Natural killer cell (primary cell): ENCODE measurements around the gene TTC12. TPM values are rescaled to one million over a fixed set of nuclear protein-coding genes. Genes with fewer than 3 reads are reported as not detected.

Experiments used
- ATAC-seq, 3 donors: fragments of 150-1000 bp in 2 of 3; fragments of 200-7000 bp in 1 of 3; cut with Tn5 transposase; 1 replicate in 1 of 3; 2 replicates in 2 of 3; pipeline ENCODE4 v1.10.0; 2021; ENCODE audit warnings: mild to moderate bottlenecking in 2 of 3, moderate library complexity in 2 of 3
- DNase-seq, 2 donors: peaks; one replicate each; pipeline versions ENCODE4 v3.0.0 to v3.0.0-alpha.2; 2013 to 2021; ENCODE audit warnings: mixed read lengths in 1 of 2
- H3K27ac ChIP-seq: one replicate; pipeline ENCODE4 v1.5.1; 2013; ENCODE audit warnings: mild to moderate bottlenecking, low read length
- H3K27me3 ChIP-seq: one replicate; pipeline ENCODE4 v1.6.1; 2013; ENCODE audit warnings: low read length; ENCODE audit not compliant: control insufficient read depth, insufficient read depth
- H3K36me3 ChIP-seq: one replicate; pipeline ENCODE4 v1.6.1; 2013; ENCODE audit warnings: low read length; ENCODE audit not compliant: control insufficient read depth, insufficient read depth
- H3K4me1 ChIP-seq: one replicate; pipeline ENCODE4 v1.6.1; 2013; ENCODE audit warnings: low read length; ENCODE audit not compliant: control insufficient read depth, insufficient read depth
- H3K4me3 ChIP-seq: one replicate; pipeline ENCODE4 v1.5.1; 2013; ENCODE audit warnings: low read length
- H3K9me3 ChIP-seq: one replicate; pipeline ENCODE4 v1.6.1; 2013; ENCODE audit warnings: low read length; ENCODE audit not compliant: control insufficient read depth, insufficient read depth
- H3K27ac Mint-ChIP-seq, 2 donors: one replicate each; pipeline ENCODE4 v1.8.0; 2022; ENCODE audit warnings: mild to moderate bottlenecking in 2 of 2, mixed read lengths in 2 of 2, moderate library complexity in 1 of 2
- H3K27me3 Mint-ChIP-seq, 2 donors: one replicate each; pipeline ENCODE4 v1.8.0; 2022; ENCODE audit warnings: low read depth in 2 of 2, mixed read lengths in 2 of 2
- H3K36me3 Mint-ChIP-seq: one replicate; pipeline ENCODE4 v1.8.0; 2022; ENCODE audit warnings: mixed read lengths
- H3K4me1 Mint-ChIP-seq, 2 donors: one replicate each; pipeline ENCODE4 v1.8.0; 2022; ENCODE audit warnings: mixed read lengths in 2 of 2
- H3K4me3 Mint-ChIP-seq: one replicate; pipeline ENCODE4 v1.8.0; 2022; ENCODE audit warnings: mild to moderate bottlenecking, moderate library complexity, mixed read lengths
- H3K9me3 Mint-ChIP-seq, 2 donors: one replicate each; pipeline ENCODE4 v1.8.0; 2022; ENCODE audit warnings: mixed read lengths in 2 of 2
- WGBS: methylation state at CpG from one replicate; pipeline ENCODE4 v1.1.7; 2013; ENCODE audit warnings: missing lambda C conversion rate; ENCODE audit not compliant: insufficient coverage; 5-methylcytosine and 5-hydroxymethylcytosine counted together
- intact Hi-C: fragments of 100-400 bp; cut with micrococcal nuclease; formaldehyde crosslinking; loops from one replicate; pipeline ENCODE4 v1.14.2; 2022
- total RNA-seq, 4 donors: library from RNA; stranded (reverse); fragments of 120-200 nt in 1 of 4; gene quantifications; one replicate each; pipeline versions ENCODE4 v1.2.3 to v1.2.4, GENCODE V29; 2013 to 2022
- TF ChIP-seq, protein P1 (sequence below): fragments of 200-600 bp; IDR thresholded peaks from one replicate; pipeline ENCODE4 v1.8.0; 2022; ENCODE audit warnings: antibody characterized with exemption

The TTC12 gene
- total RNA-seq, 3 donors from 2014 or later (not counting 1 experiment from before 2014, with no cell fraction given), result 20.8 to 25.4 (median 24.1) TPM

DNA sequence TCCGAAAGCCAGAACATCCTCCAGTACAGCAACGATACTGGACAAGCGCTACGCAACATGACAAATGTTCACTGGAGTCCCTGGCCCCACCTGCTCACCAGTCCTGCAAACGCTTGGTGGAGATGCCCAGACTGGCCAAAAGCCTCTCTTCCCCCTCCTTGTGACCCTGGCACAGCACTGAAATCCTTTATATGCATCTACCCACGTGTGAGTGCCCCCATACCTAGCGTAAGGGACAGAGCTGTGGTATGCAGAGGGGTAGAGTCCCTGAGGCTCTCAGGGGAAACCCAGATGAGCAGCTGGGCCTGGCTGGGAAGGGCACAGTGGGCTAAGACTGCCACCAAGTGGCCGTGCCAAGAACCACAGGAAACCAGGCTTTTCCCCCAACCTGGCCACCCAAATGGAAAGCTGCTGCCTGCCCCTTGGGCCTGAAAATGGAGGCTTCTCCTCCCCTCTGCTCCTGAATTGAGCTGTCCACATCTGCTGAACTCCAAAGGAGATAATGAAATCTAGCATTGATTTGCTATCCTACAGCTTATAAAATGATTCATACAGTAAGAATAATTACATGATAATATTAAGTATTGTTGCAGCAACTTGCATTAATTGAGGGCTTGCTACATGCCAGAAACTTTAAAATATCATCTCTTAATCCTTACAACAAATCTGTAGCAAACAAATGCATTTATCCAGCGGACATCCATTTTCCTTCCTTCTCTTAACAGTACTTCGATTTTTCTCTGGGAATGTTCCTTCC, 24.8 kb upstream of the TTC12 start:
- Histone ChIP-seq H3K36me3 (no peaks in the 10 kb centered on the region), H3K27me3 (no peaks in the 10 kb centered on the region), H3K4me1 (no peaks in the 10 kb centered on the region), H3K4me3 (no peak overlapping the region), H3K27ac (no peak overlapping the region), H3K9me3 (no peaks in the 10 kb centered on the region)
- no peaks in the 10 kb centered on the region for H3K4me1 Mint-ChIP-seq
- H3K9me3 Mint-ChIP-seq, result no peaks in the 10 kb centered on the region
- 57% methylated on average over 10 of the region's 10 CpGs for WGBS
- no peaks in the 10 kb centered on the region for H3K36me3 Mint-ChIP-seq
- intact Hi-C loops, result loop anchor here (1.0 kb wide), 3 partner anchors 491 to 1070 kb away; no protein-coding TSS in a partner anchor
- no peak overlapping the region for H3K4me3 Mint-ChIP-seq
- TF ChIP-seq, protein P1, sequence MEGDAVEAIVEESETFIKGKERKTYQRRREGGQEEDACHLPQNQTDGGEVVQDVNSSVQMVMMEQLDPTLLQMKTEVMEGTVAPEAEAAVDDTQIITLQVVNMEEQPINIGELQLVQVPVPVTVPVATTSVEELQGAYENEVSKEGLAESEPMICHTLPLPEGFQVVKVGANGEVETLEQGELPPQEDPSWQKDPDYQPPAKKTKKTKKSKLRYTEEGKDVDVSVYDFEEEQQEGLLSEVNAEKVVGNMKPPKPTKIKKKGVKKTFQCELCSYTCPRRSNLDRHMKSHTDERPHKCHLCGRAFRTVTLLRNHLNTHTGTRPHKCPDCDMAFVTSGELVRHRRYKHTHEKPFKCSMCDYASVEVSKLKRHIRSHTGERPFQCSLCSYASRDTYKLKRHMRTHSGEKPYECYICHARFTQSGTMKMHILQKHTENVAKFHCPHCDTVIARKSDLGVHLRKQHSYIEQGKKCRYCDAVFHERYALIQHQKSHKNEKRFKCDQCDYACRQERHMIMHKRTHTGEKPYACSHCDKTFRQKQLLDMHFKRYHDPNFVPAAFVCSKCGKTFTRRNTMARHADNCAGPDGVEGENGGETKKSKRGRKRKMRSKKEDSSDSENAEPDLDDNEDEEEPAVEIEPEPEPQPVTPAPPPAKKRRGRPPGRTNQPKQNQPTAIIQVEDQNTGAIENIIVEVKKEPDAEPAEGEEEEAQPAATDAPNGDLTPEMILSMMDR, result peak; percentile 95
- no peak overlapping the region for H3K27ac Mint-ChIP-seq
- H3K27me3 Mint-ChIP-seq, result peaks cover 13 to 28% of the 10 kb centered on the region in 2 donors
- ATAC-seq (peak; percentile 92 to 100 (median 100)), DNase-seq (peak; percentile 63 to 78)

GRCh38 chr11:113293936-113294335, 20.4 kb upstream of the TTC12 start:
- H3K27me3 Mint-ChIP-seq, result peaks cover 22 to 40% of the 10 kb centered on the region in 2 donors
- no peaks in the 10 kb centered on the region for H3K9me3 ChIP-seq
- ATAC-seq (no peak), DNase-seq (no peak)
- H3K4me3 Mint-ChIP-seq, result no peak overlapping the region
- intact Hi-C loops, result no loop called here
- H3K9me3 Mint-ChIP-seq, result no peaks in the 10 kb centered on the region
- H3K27ac Mint-ChIP-seq, result no peak overlapping the region
- no peaks in the 10 kb centered on the region for H3K27me3 ChIP-seq
- H3K36me3 Mint-ChIP-seq, result no peaks in the 10 kb centered on the region
- no peak overlapping the region for H3K4me3 ChIP-seq
- H3K4me1 ChIP-seq, result no peaks in the 10 kb centered on the region
- whole genome bisulfite sequencing, result 76% methylated on average over 5 of the region's 5 CpGs
- no peak overlapping the region for H3K27ac ChIP-seq
- no peaks in the 10 kb centered on the region for H3K36me3 ChIP-seq
- no peaks in the 10 kb centered on the region for H3K4me1 Mint-ChIP-seq
- TF ChIP-seq, protein P1, result no peak

DNA sequence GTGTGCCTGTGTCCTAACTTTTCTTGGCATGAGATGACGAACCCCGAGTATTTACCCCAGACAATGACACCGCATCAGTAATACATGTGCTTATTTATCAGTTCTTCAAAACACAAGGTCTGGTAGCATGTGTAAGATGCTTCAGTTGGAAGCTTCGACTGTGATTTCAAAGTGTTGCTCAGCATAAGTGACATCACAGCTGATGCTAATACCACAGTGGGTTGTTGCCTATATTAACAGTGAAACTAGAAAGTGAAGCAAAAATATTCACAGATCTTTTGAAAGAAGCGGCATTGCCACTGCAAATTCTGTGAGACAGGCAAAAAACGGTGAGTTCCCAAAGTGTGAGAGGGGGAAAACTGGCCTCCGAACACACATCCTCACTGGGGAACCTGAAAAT, 18.4 kb upstream of the TTC12 start:
- H3K27ac ChIP-seq, result no peak overlapping the region
- intact Hi-C loops, result no loop called here
- no peaks in the 10 kb centered on the region for H3K9me3 ChIP-seq
- Mint-ChIP-seq H3K4me1 (no peaks in the 10 kb centered on the region), H3K27me3 (peaks cover 32 to 61% of the 10 kb centered on the region in 2 donors), H3K36me3 (no peaks in the 10 kb centered on the region), H3K9me3 (no peaks in the 10 kb centered on the region), H3K4me3 (no peak overlapping the region), H3K27ac (no peak overlapping the region)
- peaks cover 2% of the 10 kb centered on the region for H3K27me3 ChIP-seq
- TF ChIP-seq, protein P1, result no peak
- no peak for DNase-seq
- no peak overlapping the region for H3K4me3 ChIP-seq
- no peak for ATAC-seq
- 89% methylated on average over 7 of the region's 7 CpGs for WGBS
- H3K36me3 ChIP-seq, result no peaks in the 10 kb centered on the region
- no peaks in the 10 kb centered on the region for H3K4me1 ChIP-seq
